Left ventricle myocardium inferior (tissue), 1 donor: ENCODE results near the gene SNRNP200. TPM values are rescaled to one million over a fixed set of nuclear protein-coding genes. Genes with fewer than 3 reads are reported as not detected.

Source experiments
- DNase-seq: peaks from one replicate; pipeline ENCODE4 v3.0.0-alpha.2; 2020
- H3K27ac ChIP-seq: fragments of 200-600 bp; replicated peaks from 2 replicates; pipeline ENCODE4 v1.8.0; 2021
- H3K27me3 ChIP-seq: fragments of 200-600 bp; 2 replicates; pipeline ENCODE4 v1.8.0; 2021; ENCODE audit warnings: low read depth
- H3K36me3 ChIP-seq: fragments of 200-600 bp; 2 replicates; pipeline ENCODE4 v1.8.0; 2021
- H3K4me1 ChIP-seq: fragments of 200-600 bp; 2 replicates; pipeline ENCODE4 v1.8.0; 2021
- H3K4me3 ChIP-seq: fragments of 200-600 bp; 2 replicates; pipeline ENCODE4 v1.8.0; 2021; ENCODE audit warnings: mild to moderate bottlenecking, moderate library complexity
- H3K9me3 ChIP-seq: fragments of 200-600 bp; replicated peaks from 2 replicates; pipeline ENCODE4 v1.8.0; 2021
- CTCF ChIP-seq: fragments of 200-600 bp; IDR thresholded peaks from 2 replicates; pipeline ENCODE4 v1.8.0; 2021; ENCODE audit warnings: antibody characterized with exemption, mild to moderate bottlenecking, borderline replicate concordance
- intact Hi-C: fragments of 100-400 bp; cut with micrococcal nuclease; formaldehyde crosslinking; loops from one replicate; pipeline ENCODE4 v1.11.0; 2022
- total RNA-seq: library from RNA; stranded (reverse); fragmentation: NEBNext Ultra II Directional; extraction: Animal tissue kit (Norgen Biotek cat#: 25700); gene quantifications from one replicate; pipeline ENCODE4 v1.2.1, GENCODE V29; 2021
- donor health status: DM: no; HTN: yes; CAD: no; lungs with severe emphysema.

SNRNP200 gene
- total RNA-seq, 1 donor from 2014 or later: 54.8 TPM

- Histone ChIP-seq H3K4me3 (no peak overlapping the region), H3K27ac (peak overlapping the region; percentile 53), H3K9me3 (no peaks in the 10 kb centered on the region), H3K27me3 (peaks cover 12% of the 10 kb centered on the region), H3K4me1 (peaks cover 38% of the 10 kb centered on the region), H3K36me3 (no peaks in the 10 kb centered on the region)
- TF ChIP-seq CTCF: no peak
- DNase-seq: no peak
- intact Hi-C loops: no loop called here
These were observed 24.5 kb upstream of the SNRNP200 start for GRCh38 chr2:96329874-96330273.

- H3K9me3 ChIP-seq: no peaks in the 10 kb centered on the region
- no peak for DNase-seq
- peaks cover 35% of the 10 kb centered on the region for H3K4me1 ChIP-seq
- H3K4me3 ChIP-seq: no peak overlapping the region
- H3K27me3 ChIP-seq: peaks cover 16% of the 10 kb centered on the region
- no peak for TF ChIP-seq CTCF
- intact Hi-C loops: no loop called here
- peak overlapping the region; percentile 53 for H3K27ac ChIP-seq
- H3K36me3 ChIP-seq: no peaks in the 10 kb centered on the region
These were observed 24.1 kb upstream of the SNRNP200 start for GRCh38 chr2:96329456-96329855.

GRCh38 chr2:96326990-96327820 lies 21.9 kb upstream of the SNRNP200 start:
- peaks cover 38% of the 10 kb centered on the region for H3K27me3 ChIP-seq
- no peak for TF ChIP-seq CTCF
- intact Hi-C loops: no loop called here
- H3K36me3 ChIP-seq: no peaks in the 10 kb centered on the region
- H3K9me3 ChIP-seq: no peaks in the 10 kb centered on the region
- DNase-seq: no peak
- peaks cover 37% of the 10 kb centered on the region for H3K4me1 ChIP-seq
- H3K4me3 ChIP-seq: no peak overlapping the region
- no peak overlapping the region for H3K27ac ChIP-seq

GRCh38 chr2:96326564-96326963 lies 21.2 kb upstream of the SNRNP200 start:
- Histone ChIP-seq H3K4me1 (peaks cover 41% of the 10 kb centered on the region), H3K9me3 (no peaks in the 10 kb centered on the region), H3K27ac (no peak overlapping the region), H3K4me3 (no peak overlapping the region), H3K27me3 (peaks cover 45% of the 10 kb centered on the region), H3K36me3 (no peaks in the 10 kb centered on the region)
- no peak for TF ChIP-seq CTCF
- DNase-seq: no peak
- intact Hi-C loops: no loop called here

GRCh38 chr2:96325884-96326255 lies 20.5 kb upstream of the SNRNP200 start:
- TF ChIP-seq CTCF: no peak
- Histone ChIP-seq H3K4me1 (peaks cover 46% of the 10 kb centered on the region), H3K27me3 (peaks cover 52% of the 10 kb centered on the region), H3K36me3 (no peaks in the 10 kb centered on the region), H3K9me3 (no peaks in the 10 kb centered on the region), H3K27ac (peak overlapping the region; percentile 63), H3K4me3 (peak overlapping the region; percentile 77)
- no peak for DNase-seq
- intact Hi-C loops: no loop called here
